A673 (cell line): ENCODE measurements around the gene RAD54L2.

Experiments used
- CTCF ChIP-seq: fragments of 300-800, 200-600 bp; sonication (generic); conservative IDR thresholded peaks from 2 replicates; pipeline ENCODE4 v1.5.1; 2017; ENCODE audit warnings: low read depth, mild to moderate bottlenecking, antibody characterized with exemption, low read length, moderate library complexity, mixed read lengths
- EZH2 ChIP-seq: fragments of 200-600 bp; sonication (generic); IDR thresholded peaks from 2 replicates; pipeline ENCODE4 v1.6.1; 2017; ENCODE audit warnings: borderline replicate concordance, low read depth, mild to moderate bottlenecking, mixed read lengths, antibody characterized with exemption, low read length; ENCODE audit not compliant: poor library complexity, severe bottlenecking

- TF ChIP-seq EZH2 (no peak), CTCF (no peak)
These were observed 20.9 kb downstream of the RAD54L2 start for GRCh38 chr3:51559411-51559888.
